ENCODE measurements around the gene EPHB1.
"Not testable (repeated sequence)": the region's sequence is repeated elsewhere in the genome, so short reads cannot be mapped to it uniquely, and the experiment has no call there.

Gene EPHB1

GRCh38 chr3:135231737-135232136 is 436.7 kb downstream of the EPHB1 start:
- no peak for DNase-seq

DNA sequence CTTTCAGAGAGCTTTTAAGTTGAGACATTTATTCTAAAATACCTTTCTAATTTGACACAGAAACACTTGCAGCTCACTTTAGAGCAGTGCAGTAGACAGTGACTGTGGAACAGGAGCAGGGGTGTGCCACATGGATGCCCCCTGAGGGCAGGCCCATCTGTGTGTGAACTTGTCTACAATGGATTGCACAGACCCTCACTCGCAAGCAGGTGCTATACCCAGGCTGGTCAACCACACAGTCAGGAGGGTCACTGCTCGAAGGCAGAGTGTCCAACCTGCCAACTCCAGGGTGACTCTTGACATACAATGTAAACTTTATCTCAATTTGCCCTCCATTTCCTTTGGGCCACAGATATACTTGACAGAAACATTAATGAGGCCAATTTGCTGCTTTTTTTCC is 437.2 kb downstream of the EPHB1 start:
- DNase-seq = no peak

DNA sequence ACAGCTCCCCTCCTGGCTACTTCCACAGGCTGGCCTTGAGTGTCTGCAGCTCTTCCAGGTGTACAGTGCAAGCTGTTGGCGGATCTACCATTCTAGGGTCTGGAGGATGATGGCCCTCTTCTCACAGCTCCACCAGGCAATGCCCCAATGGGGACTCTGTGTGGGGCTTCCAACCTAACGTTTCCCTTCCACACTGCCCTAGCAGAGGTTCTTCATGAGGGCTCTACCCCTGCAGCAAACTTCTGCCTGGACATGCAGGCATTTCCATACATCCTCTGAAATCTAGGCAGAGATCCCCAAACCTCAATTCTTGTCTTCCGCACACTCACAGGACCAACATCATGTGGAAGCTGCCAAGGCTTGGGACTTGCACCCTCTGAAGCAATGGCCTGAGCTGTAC is 438.4 kb downstream of the EPHB1 start:
- not testable (repeated sequence) for DNase-seq

DNA sequence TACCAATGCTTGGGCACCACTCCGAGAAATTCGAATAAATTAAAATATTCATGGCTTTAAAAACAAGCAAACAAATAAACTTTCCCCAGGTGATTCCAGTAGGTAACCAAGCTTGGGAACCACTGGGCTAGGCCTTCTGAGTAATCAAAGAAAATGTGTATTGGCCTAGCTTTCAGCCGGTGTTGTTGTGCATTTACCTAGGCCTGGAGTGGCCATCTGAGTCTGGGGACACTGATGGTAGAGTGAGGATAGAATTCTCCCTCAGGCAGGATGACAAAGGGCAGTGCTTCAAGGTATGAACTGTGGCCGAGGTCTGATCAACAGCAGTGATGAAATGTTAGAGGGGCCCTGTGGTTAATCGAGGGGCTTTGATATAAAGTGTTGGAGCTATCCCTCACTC is 440.5 kb downstream of the EPHB1 start:
- no peak for DNase-seq

DNA sequence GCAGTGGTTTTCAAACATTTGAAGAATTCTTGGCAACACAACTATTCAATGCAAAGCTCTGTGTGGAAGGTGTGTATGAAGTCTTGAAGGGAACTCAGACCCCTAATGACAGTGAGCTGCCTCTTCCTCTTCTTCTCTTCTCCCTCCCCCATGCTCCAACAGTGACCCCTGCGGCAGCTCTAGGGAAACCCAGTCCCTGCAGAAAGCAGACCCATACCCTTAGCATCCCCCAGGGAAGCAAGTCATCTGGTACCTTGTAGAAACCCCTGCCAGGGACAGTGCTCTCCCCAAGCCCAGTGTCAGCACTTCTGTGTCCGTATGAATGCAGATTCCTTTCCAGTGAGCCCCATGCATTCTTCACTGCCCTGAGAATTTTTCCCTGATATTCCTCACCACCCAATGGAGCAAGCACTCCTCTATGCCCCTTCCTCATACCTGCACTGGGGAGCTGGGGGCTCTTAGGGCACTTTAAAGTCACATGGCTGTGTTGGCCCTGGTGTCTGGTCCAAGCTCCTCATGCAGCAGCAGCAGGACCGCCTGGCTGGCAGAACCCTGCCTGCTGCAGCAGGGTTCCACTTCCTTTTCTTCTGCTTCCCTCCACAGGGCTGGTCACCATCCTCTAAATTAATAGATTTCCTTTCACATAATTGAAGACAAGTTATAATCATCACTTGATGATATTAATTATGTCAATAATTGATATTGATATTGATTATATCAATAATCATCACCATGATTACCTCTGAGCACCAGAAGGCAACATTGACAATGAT is 442.5 kb downstream of the EPHB1 start:
- no peak for DNase-seq

DNA sequence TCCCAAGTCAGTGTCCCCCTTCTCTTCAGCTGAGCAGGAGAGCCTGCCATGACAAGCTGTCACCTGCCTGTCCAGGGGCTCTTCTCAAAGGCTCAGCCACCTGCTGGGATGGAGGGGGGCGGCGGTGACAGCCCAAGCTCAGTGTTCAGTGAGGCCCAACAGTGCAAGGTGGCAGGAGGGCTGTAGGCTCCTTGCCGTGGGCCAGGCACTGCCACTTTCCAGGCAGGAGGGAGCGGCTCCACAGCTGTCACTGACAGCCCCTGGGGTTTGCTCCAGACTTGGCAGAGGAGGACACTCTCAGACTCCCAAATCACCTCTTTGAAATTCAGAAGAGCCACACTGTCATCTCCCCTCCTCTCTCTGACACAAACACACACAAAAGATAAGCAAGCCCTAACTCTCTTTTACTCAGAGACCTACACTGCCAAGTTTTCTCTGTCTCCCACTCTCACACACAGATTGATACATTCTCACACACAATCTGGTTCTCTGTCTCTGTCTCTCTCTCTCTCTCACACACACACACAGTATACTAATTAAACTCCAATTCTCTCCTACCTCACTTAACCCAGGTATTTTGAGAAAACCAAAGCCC is 443.3 kb downstream of the EPHB1 start:
- no peak for DNase-seq

DNA sequence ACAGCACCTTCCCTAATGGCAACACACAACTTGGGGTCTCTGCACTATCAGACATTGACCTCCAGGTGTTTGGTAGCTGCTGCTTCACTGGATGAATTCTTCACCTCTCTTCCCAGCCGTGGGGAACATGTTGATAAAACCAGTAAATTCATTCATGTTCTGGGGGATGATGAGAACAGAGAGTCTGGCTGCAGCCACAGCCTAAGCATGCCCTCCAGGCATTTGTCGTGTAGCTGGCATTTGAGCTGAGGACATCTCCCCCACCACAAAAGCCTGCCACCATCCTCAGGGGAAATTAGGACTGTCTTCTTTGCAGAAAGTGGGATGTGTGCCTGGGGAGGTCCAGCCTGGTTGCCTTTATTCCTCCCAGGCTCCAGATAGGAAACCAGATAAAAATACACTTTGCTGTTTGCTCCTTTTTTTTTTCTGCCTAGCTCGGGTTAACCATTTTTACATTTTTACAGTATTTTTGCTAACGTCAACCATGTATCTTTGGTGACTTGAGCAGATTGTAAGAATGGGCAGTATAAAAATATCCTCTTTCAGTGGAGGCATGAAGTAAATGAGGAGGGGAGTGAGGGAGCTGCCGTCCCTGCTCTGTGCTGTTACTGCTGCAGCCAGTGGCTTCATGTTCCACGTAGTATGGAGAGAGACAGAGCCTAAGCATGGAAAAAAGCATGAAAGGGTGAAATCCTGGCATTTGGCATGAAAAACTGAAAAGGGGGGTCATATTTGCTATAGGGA is 444.0 kb downstream of the EPHB1 start:
- DNase-seq = no peak

DNA sequence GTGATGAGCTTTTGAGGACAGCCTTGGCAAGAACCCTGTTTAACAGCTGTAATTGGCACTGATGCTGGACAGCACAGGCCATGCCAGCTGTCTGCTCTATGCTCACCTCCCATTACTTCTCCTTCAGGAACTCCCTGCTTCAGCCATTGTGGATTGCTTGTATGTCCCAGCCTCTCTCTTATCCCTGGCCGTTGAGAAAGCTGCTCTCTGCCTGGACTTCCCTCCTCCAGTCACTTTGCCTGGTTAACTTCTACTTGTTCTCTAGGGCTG is 444.5 kb downstream of the EPHB1 start:
- no peak for DNase-seq

- no peak for DNase-seq
These were observed 445.4 kb downstream of the EPHB1 start for GRCh38 chr3:135240426-135240825.

GRCh38 chr3:135242285-135242684 is 447.2 kb downstream of the EPHB1 start:
- no peak for DNase-seq

DNA sequence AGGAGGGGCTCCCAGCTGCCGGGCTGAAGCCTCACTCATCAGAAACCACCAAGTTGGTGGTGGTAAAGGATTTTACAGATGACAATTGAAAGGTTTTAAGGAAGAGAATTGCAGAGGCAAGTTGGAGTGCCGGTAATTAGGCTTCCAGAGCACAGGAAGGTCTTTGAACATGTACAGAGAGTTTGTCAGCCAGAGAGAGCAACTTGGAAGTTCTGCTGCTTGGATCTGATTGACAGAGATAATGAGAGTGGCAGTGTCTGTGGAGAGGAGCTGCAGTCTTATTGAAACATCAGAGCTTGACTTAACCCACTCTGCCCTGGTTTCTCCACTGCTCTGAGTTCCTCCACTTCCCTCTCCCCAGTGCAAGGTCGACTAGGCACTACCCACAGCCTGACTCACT is 448.6 kb downstream of the EPHB1 start:
- DNase-seq = no peak

- DNase-seq = no peak
These were observed 451.0 kb downstream of the EPHB1 start for GRCh38 chr3:135246027-135246426.

- DNase-seq = no peak
These were observed 453.2 kb downstream of the EPHB1 start for GRCh38 chr3:135248213-135248612.

DNA sequence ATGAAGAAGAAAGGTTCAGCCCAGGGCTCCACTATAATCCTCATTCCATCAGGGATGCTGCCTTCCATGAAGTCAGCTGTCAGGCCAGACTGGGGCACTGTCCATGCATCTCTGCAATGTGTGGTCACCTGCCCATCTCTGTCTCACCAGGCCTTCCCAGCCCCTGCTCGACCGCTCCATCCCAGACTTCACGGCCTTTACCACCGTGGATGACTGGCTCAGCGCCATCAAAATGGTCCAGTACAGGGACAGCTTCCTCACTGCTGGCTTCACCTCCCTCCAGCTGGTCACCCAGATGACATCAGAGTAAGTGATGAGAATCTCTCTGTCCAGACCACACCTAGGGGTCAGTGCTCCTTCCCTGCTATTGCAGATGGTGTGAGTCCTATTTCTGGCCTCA is 454.1 kb downstream of the EPHB1 start:
- no peak for DNase-seq

DNA sequence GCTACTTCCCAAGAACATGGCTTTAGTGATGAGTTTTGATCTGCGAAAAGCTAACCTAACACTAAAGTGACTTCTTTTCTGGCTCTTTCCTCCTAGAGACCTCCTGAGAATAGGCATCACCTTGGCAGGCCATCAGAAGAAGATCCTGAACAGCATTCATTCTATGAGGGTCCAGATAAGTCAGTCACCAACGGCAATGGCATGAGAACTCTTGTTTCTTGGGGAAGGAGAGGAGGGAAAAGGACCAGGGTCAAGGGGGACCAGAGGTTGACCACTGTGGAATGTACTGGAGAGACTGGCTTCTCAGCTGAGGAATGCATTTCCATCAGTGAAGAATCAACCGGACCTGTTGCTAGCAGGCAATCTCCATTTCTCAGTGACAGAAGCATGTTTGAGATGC is 463.9 kb downstream of the EPHB1 start:
- DNase-seq = no peak

- DNase-seq = no peak
These were observed 465.0 kb downstream of the EPHB1 start for GRCh38 chr3:135260025-135260424.

DNA sequence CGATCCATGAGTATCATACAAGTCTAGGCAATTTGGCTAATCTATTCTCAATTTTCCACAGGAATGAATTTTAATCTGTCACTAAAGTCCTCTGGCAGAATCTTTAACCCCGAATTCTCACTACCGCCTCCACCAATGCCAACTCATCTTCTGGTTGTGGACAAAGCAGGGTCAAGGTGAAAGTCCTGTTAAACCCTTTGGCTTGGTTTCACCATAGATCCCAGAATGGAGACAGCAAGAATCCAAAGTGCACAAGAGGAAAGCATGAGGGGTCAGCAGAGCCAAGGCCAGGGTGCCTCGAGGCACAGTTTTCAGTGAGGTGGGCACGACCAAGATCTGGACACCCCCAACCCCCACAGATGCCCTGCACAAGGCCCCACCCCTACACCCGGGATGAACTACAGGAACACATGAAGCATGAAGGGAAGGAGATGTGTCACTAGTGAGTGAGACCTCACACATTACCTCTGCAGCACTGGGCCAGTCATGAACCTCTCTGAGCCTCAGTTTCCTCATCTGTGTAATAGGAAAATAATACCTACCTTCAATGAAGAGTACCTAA is 466.2 kb downstream of the EPHB1 start:
- DNase-seq = no peak

GRCh38 chr3:135261916-135262315 is 466.9 kb downstream of the EPHB1 start:
- DNase-seq = no peak

- DNase-seq = no peak
These were observed 467.4 kb downstream of the EPHB1 start for GRCh38 chr3:135262441-135262840.

- no peak for DNase-seq
These were observed 468.3 kb downstream of the EPHB1 start for GRCh38 chr3:135263331-135263730.

- DNase-seq = no peak
These were observed 472.4 kb downstream of the EPHB1 start for GRCh38 chr3:135267487-135267886.

- DNase-seq = no peak
These were observed 474.0 kb downstream of the EPHB1 start for GRCh38 chr3:135268941-135269532.

- no peak for DNase-seq
These were observed 476.3 kb downstream of the EPHB1 start for GRCh38 chr3:135271177-135272025.

Measured in Kasumi-1 (cell line).